HepG2 (cell line): ENCODE data around the gene TM4SF1. TPM values are rescaled to one million over a fixed set of nuclear protein-coding genes. Genes with fewer than 3 reads are reported as not detected.

ENCODE experiments used
- CEBPG ChIP-seq: IDR thresholded peaks from 2 replicates; pipeline ENCODE4 v1.6.1; 2016
- DBP ChIP-seq: sonication (generic); formaldehyde crosslinking; IDR thresholded peaks from 2 replicates; pipeline ENCODE4 v1.4.0; 2020; ENCODE audit warnings: missing genetic modification reagents; ENCODE audit errors: not compliant biosample characterization
- DMTF1 ChIP-seq: sonication (generic); formaldehyde crosslinking; IDR thresholded peaks from 2 replicates; pipeline ENCODE4 v1.4.0; 2020; ENCODE audit warnings: mild to moderate bottlenecking, missing genetic modification reagents
- ELF3 ChIP-seq: IDR thresholded peaks from 2 replicates; pipeline ENCODE4 v1.6.1; 2016; ENCODE audit warnings: missing genetic modification reagents, missing compliant biosample characterization
- HNRNPK ChIP-seq: fragments of 200-400 bp; formaldehyde crosslinking; IDR thresholded peaks from 2 replicates; pipeline ENCODE4 v1.6.1; 2018; ENCODE audit warnings: low read length, low read depth, moderate library complexity, mild to moderate bottlenecking; ENCODE audit not compliant: poor library complexity, severe bottlenecking
- KLF13 ChIP-seq: sonication (generic); formaldehyde crosslinking; IDR thresholded peaks from 2 replicates; pipeline ENCODE4 v1.4.0; 2020; ENCODE audit warnings: mild to moderate bottlenecking, missing genetic modification reagents
- MZF1 ChIP-seq: sonication (generic); formaldehyde crosslinking; IDR thresholded peaks from 2 replicates; pipeline ENCODE4 v1.8.1; 2023; ENCODE audit warnings: mild to moderate bottlenecking, missing genetic modification reagents, borderline replicate concordance
- SSRP1 ChIP-seq: IDR thresholded peaks from 2 replicates; pipeline ENCODE4 v1.6.1; 2016; ENCODE audit warnings: control low read depth
- ZNF12 ChIP-seq: sonication (generic); formaldehyde crosslinking; IDR thresholded peaks from 2 replicates; pipeline ENCODE4 v1.5.0; 2020; ENCODE audit warnings: missing genetic modification reagents
- ZNF34 ChIP-seq: sonication (generic); formaldehyde crosslinking; IDR thresholded peaks from 2 replicates; pipeline ENCODE4 v1.4.0; 2020; ENCODE audit warnings: mild to moderate bottlenecking, missing genetic modification reagents, borderline replicate concordance
- ZNF569 ChIP-seq: sonication (generic); formaldehyde crosslinking; IDR thresholded peaks from 2 replicates; pipeline ENCODE4 v1.5.0; 2020; ENCODE audit warnings: mild to moderate bottlenecking, missing genetic modification reagents, moderate library complexity, borderline replicate concordance
- ZNF574 ChIP-seq: sonication (generic); formaldehyde crosslinking; IDR thresholded peaks from 2 replicates; pipeline ENCODE4 v1.4.0; 2020; ENCODE audit warnings: missing genetic modification reagents
- ZNF639 ChIP-seq: conservative IDR thresholded peaks from 2 replicates; pipeline ENCODE4 v1.6.1; 2018; ENCODE audit warnings: missing genetic modification reagents
- ZNF800 ChIP-seq: sonication (generic); formaldehyde crosslinking; IDR thresholded peaks from 2 replicates; pipeline ENCODE4 v1.4.0; 2020; ENCODE audit warnings: missing genetic modification reagents
- polyA plus RNA-seq, 8 experiments: library from polyadenylated mRNA; depleted of rRNA in 3 of 8; stranded (reverse) in 7 of 8; unstranded in 1 of 8; fragments of >200 nt; fragmentation: Illumina TruSeq in 4 of 8; extraction: Trizol in 4 of 8; gene quantifications; 2 replicates each; pipeline versions ENCODE4 v1.2.1 to v1.2.3, GENCODE V29; 2011 to 2016; ENCODE audit warnings: low read depth in 4 of 8, missing spikeins in 1 of 8, mixed read lengths in 1 of 8; ENCODE audit not compliant: insufficient read depth in 1 of 8
- total RNA-seq, 5 experiments: library from RNA; depleted of rRNA; stranded (reverse); fragments of >200 nt; fragmentation: Illumina TruSeq; extraction: Trizol; gene quantifications; 2 replicates each; pipeline ENCODE4 v1.2.3, GENCODE V29; 2016; ENCODE audit warnings: low read depth in 1 of 5
- TF ChIP-seq, protein P1 (sequence below): sonication (generic); formaldehyde crosslinking; IDR thresholded peaks from 2 replicates; pipeline ENCODE4 v1.4.0; 2020; ENCODE audit warnings: missing genetic modification reagents
- TF ChIP-seq, protein P2 (sequence below): sonication (generic); formaldehyde crosslinking; IDR thresholded peaks from 2 replicates; pipeline ENCODE4 v1.4.0; 2020; ENCODE audit warnings: missing genetic modification reagents

Gene TM4SF1
- total and polyA plus RNA-seq, 2 of the 13 experiments (the other 11 are each of a cell fraction or from before 2014, with no cell fraction given): 431 to 1,359 TPM

DNA sequence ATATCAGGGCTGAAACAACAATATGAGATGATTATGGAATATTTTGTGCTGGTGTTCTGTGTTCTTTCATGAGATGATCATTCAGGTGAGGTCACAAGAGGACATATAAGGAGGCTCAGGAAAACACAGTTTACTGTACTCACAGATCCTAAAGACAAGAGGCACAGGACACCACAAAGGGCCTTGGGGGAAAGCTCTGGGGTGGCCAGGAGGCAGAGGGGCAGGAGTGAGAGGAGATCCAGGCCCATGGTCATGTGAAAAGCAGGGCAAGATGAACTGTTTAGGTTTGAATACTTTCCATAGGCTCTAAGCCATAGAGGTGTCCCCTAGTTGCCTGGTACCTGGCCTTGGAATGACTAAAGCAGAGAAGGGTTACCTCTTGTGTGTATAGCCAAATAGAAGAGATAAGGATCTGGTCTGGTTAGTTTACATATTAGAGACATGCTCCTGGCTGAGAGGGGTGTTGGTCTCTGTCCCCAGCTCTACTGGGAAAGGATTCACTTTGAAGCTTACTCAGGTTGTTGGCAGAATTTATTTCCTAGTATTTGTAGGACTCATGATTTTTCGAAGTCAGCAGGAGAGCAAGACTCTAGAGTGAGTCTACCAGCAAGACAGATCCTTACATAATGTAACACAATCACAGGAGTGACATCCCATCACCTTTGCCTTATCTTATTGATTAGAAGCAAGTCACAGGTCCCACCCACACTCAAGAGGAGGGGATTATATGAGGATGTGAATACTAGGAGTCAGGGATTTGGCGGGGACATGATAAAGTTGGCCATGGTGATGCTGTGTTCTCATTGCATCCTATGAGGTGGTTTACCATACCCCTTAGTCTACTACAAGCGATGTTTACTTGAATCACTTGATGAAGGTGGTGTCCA lies 11.3 kb upstream of the TM4SF1 start (continued):
- TF ChIP-seq, protein P1, sequence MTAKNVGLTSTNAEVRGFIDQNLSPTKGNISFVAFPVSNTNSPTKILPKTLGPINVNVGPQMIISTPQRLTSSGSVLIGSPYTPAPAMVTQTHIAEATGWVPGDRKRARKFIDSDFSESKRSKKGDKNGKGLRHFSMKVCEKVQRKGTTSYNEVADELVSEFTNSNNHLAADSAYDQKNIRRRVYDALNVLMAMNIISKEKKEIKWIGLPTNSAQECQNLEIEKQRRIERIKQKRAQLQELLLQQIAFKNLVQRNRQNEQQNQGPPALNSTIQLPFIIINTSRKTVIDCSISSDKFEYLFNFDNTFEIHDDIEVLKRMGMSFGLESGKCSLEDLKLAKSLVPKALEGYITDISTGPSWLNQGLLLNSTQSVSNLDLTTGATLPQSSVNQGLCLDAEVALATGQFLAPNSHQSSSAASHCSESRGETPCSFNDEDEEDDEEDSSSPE (CRISPR knock-in tag): no peak
- TF ChIP-seq ZNF34 (CRISPR knock-in tag) (no peak), ZNF574 (CRISPR knock-in tag) (peak; percentile 16; the same call in 1 of the 2 replicates), SSRP1 (no peak), ZNF12 (no peak), ZNF569 (CRISPR knock-in tag) (no peak), ZNF800 (CRISPR knock-in tag) (no peak), ELF3 (0 out of 2 replicates have a peak, but pooled peaks have one; percentile 39), DBP (CRISPR knock-in tag) (no peak), KLF13 (no peak), ZNF639 (no peak), MZF1 (CRISPR knock-in tag) (no peak), CEBPG (CRISPR knock-in tag) (no peak), DMTF1 (CRISPR knock-in tag) (no peak), HNRNPK (no peak)
- TF ChIP-seq, protein P2, sequence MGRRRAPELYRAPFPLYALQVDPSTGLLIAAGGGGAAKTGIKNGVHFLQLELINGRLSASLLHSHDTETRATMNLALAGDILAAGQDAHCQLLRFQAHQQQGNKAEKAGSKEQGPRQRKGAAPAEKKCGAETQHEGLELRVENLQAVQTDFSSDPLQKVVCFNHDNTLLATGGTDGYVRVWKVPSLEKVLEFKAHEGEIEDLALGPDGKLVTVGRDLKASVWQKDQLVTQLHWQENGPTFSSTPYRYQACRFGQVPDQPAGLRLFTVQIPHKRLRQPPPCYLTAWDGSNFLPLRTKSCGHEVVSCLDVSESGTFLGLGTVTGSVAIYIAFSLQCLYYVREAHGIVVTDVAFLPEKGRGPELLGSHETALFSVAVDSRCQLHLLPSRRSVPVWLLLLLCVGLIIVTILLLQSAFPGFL (CRISPR knock-in tag): no peak
